ENCODE measurements around the gene VSIG4.

VSIG4 gene

GRCh38 chrX:66004928-66005829 is 34.7 kb downstream of the VSIG4 start:
- Histone ChIP-seq H3K9me3 (replicated peaks; ENCODE audit: low read length) (no peaks in the 10 kb centered on the region), H3K36me3 (ENCODE audit: insufficient read depth, low read length) (no peaks in the 10 kb centered on the region), H3K4me2 (ENCODE audit: low read length) (no peak overlapping the region), H3K9ac (ENCODE audit: low read depth, low read length) (no peak overlapping the region), H3K4me1 (ENCODE audit: control insufficient read depth, insufficient read depth, low read length) (no peaks in the 10 kb centered on the region), H3K4me3 (ENCODE audit: low read length) (no peak overlapping the region), H3K27me3 (ENCODE audit: control insufficient read depth, insufficient read depth, low read length) (no peaks in the 10 kb centered on the region)

GRCh38 chrX:66002824-66003680 is 36.8 kb downstream of the VSIG4 start:
- no peaks in the 10 kb centered on the region for H3K36me3 ChIP-seq (ENCODE audit: insufficient read depth, low read length)
- H3K27me3 ChIP-seq (ENCODE audit: control insufficient read depth, insufficient read depth, low read length), result no peaks in the 10 kb centered on the region
- no peak overlapping the region for H3K4me3 ChIP-seq (ENCODE audit: low read length)
- no peaks in the 10 kb centered on the region for H3K4me1 ChIP-seq (ENCODE audit: control insufficient read depth, insufficient read depth, low read length)
- no peaks in the 10 kb centered on the region for H3K9me3 ChIP-seq (replicated peaks; ENCODE audit: low read length)
- H3K9ac ChIP-seq (ENCODE audit: low read depth, low read length), result no peak overlapping the region
- H3K4me2 ChIP-seq (ENCODE audit: low read length), result no peak overlapping the region

GRCh38 chrX:66001596-66001995 is 38.3 kb downstream of the VSIG4 start:
- H3K9me3 ChIP-seq (replicated peaks; ENCODE audit: low read length), result no peaks in the 10 kb centered on the region
- no peak overlapping the region for H3K4me3 ChIP-seq (ENCODE audit: low read length)
- no peaks in the 10 kb centered on the region for H3K4me1 ChIP-seq (ENCODE audit: control insufficient read depth, insufficient read depth, low read length)
- no peak overlapping the region for H3K9ac ChIP-seq (ENCODE audit: low read depth, low read length)
- H3K36me3 ChIP-seq (ENCODE audit: insufficient read depth, low read length), result no peaks in the 10 kb centered on the region
- no peak overlapping the region for H3K4me2 ChIP-seq (ENCODE audit: low read length)
- no peaks in the 10 kb centered on the region for H3K27me3 ChIP-seq (ENCODE audit: control insufficient read depth, insufficient read depth, low read length)

GRCh38 chrX:66000628-66001272 is 39.1 kb downstream of the VSIG4 start:
- no peak overlapping the region for H3K9ac ChIP-seq (ENCODE audit: low read depth, low read length)
- no peaks in the 10 kb centered on the region for H3K27me3 ChIP-seq (ENCODE audit: control insufficient read depth, insufficient read depth, low read length)
- H3K4me3 ChIP-seq (ENCODE audit: low read length), result no peak overlapping the region
- H3K36me3 ChIP-seq (ENCODE audit: insufficient read depth, low read length), result no peaks in the 10 kb centered on the region
- H3K4me2 ChIP-seq (ENCODE audit: low read length), result no peak overlapping the region
- no peaks in the 10 kb centered on the region for H3K4me1 ChIP-seq (ENCODE audit: control insufficient read depth, insufficient read depth, low read length)
- no peaks in the 10 kb centered on the region for H3K9me3 ChIP-seq (replicated peaks; ENCODE audit: low read length)

GRCh38 chrX:66000178-66000577 is 39.7 kb downstream of the VSIG4 start:
- Histone ChIP-seq H3K4me1 (ENCODE audit: control insufficient read depth, insufficient read depth, low read length) (no peaks in the 10 kb centered on the region), H3K27me3 (ENCODE audit: control insufficient read depth, insufficient read depth, low read length) (no peaks in the 10 kb centered on the region), H3K9ac (ENCODE audit: low read depth, low read length) (no peak overlapping the region), H3K36me3 (ENCODE audit: insufficient read depth, low read length) (no peaks in the 10 kb centered on the region), H3K4me3 (ENCODE audit: low read length) (no peak overlapping the region), H3K9me3 (replicated peaks; ENCODE audit: low read length) (no peaks in the 10 kb centered on the region), H3K4me2 (ENCODE audit: low read length) (no peak overlapping the region)

- Histone ChIP-seq H3K4me3 (ENCODE audit: low read length) (no peak overlapping the region), H3K4me1 (ENCODE audit: control insufficient read depth, insufficient read depth, low read length) (no peaks in the 10 kb centered on the region), H3K9me3 (replicated peaks; ENCODE audit: low read length) (no peaks in the 10 kb centered on the region), H3K27me3 (ENCODE audit: control insufficient read depth, insufficient read depth, low read length) (no peaks in the 10 kb centered on the region), H3K4me2 (ENCODE audit: low read length) (no peak overlapping the region), H3K9ac (ENCODE audit: low read depth, low read length) (no peak overlapping the region), H3K36me3 (ENCODE audit: insufficient read depth, low read length) (no peaks in the 10 kb centered on the region)
Measured at GRCh38 chrX:65999563-66000148, 40.2 kb downstream of the VSIG4 start.

GRCh38 chrX:65999029-65999562 is 40.8 kb downstream of the VSIG4 start:
- no peaks in the 10 kb centered on the region for H3K36me3 ChIP-seq (ENCODE audit: insufficient read depth, low read length)
- no peaks in the 10 kb centered on the region for H3K9me3 ChIP-seq (replicated peaks; ENCODE audit: low read length)
- H3K4me1 ChIP-seq (ENCODE audit: control insufficient read depth, insufficient read depth, low read length), result no peaks in the 10 kb centered on the region
- H3K4me2 ChIP-seq (ENCODE audit: low read length), result no peak overlapping the region
- no peak overlapping the region for H3K9ac ChIP-seq (ENCODE audit: low read depth, low read length)
- no peaks in the 10 kb centered on the region for H3K27me3 ChIP-seq (ENCODE audit: control insufficient read depth, insufficient read depth, low read length)
- H3K4me3 ChIP-seq (ENCODE audit: low read length), result no peak overlapping the region

- no peaks in the 10 kb centered on the region for H3K4me1 ChIP-seq (ENCODE audit: control insufficient read depth, insufficient read depth, low read length)
Measured at GRCh38 chrX:65997978-65998717, 41.7 kb downstream of the VSIG4 start.

GRCh38 chrX:65994519-65995506 is 45.1 kb downstream of the VSIG4 start:
- H3K27me3 ChIP-seq (ENCODE audit: control insufficient read depth, insufficient read depth, low read length), result peaks cover 4% of the 10 kb centered on the region
- no peaks in the 10 kb centered on the region for H3K4me1 ChIP-seq (ENCODE audit: control insufficient read depth, insufficient read depth, low read length)

More at GRCh38 chrX:65997978-65998717, 41.7 kb downstream of the VSIG4 start:
- no peaks in the 10 kb centered on the region for H3K27me3 ChIP-seq (ENCODE audit: control insufficient read depth, insufficient read depth, low read length)
- H3K36me3 ChIP-seq (ENCODE audit: insufficient read depth, low read length), result no peaks in the 10 kb centered on the region
- H3K4me3 ChIP-seq (ENCODE audit: low read length), result no peak overlapping the region
- H3K9me3 ChIP-seq (replicated peaks; ENCODE audit: low read length), result no peaks in the 10 kb centered on the region
- H3K4me2 ChIP-seq (ENCODE audit: low read length), result no peak overlapping the region
- no peak overlapping the region for H3K9ac ChIP-seq (ENCODE audit: low read depth, low read length)

More at GRCh38 chrX:65994519-65995506, 45.1 kb downstream of the VSIG4 start:
- Histone ChIP-seq H3K4me2 (ENCODE audit: low read length) (no peak overlapping the region), H3K4me3 (ENCODE audit: low read length) (no peak overlapping the region), H3K9ac (ENCODE audit: low read depth, low read length) (no peak overlapping the region), H3K9me3 (replicated peaks; ENCODE audit: low read length) (no peaks in the 10 kb centered on the region), H3K36me3 (ENCODE audit: insufficient read depth, low read length) (no peaks in the 10 kb centered on the region)

Data from skeletal muscle satellite cell (primary cell).